ENCODE data around the gene FCGR3B.
A peak's percentile ranks its signal among the peaks of the same experiment; 100 is the strongest.
"Not testable (repeated sequence)": the region's sequence is repeated elsewhere in the genome, so short reads cannot be mapped to it uniquely, and the experiment has no call there.

The FCGR3B gene

DNA sequence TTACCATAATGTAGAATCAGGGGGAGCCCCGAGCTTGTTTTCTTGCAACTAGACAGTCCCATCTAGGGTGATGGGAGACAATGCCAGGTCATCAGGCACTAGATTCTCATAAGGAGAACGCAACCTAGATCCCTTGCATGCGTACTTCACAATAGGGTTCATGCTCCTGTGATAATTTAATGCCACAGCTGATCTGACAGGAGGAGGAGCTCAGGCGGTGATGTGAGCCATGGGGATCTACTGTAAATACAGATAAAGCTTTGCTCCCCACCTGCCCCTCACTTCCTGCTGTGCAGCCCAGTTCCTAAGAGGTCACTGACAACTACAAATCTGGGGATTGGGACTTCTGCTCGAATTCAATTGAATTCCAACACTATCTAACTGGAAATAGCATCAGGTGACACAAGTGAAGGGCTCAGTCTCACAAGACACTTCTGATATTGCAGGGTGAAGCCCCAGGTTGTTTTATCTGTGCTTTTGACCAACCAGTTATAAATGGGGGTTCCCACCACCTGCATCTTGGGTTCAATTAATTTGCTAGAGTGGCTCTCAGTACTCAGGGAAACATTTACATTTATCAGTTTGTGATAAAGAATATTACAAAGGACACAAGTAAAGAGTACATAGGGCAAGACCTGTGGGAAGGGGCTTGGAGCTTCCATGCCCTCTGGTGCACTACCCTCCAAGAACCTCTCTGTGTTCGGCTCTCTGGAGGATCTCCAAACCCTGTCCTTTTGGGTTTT is 7.4 kb upstream of the FCGR3B start:
- not testable (repeated sequence) for DNase-seq (ENCODE audit: low read depth in 2 of 2)

DNA sequence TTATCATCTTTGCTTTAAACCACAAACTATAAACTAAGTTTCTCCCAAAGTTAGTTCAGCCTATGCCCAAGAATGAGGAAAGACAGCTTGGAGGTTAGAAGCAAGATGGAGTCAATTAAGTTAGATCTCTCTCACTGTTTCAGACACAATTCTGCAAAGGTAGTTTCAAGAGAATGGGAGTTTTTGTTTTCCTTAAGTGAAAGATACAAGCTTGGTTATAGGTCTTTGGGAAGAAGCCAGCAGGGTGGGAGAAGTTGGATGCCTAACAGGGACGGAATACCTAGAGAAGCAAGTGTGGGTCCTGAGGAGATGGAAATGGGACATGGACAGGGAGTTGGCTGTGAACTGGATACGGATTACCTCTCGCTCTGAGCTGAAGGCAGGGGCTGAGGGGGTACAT is 6.0 kb upstream of the FCGR3B start:
- not testable (repeated sequence) for DNase-seq (ENCODE audit: low read depth in 2 of 2)

DNA sequence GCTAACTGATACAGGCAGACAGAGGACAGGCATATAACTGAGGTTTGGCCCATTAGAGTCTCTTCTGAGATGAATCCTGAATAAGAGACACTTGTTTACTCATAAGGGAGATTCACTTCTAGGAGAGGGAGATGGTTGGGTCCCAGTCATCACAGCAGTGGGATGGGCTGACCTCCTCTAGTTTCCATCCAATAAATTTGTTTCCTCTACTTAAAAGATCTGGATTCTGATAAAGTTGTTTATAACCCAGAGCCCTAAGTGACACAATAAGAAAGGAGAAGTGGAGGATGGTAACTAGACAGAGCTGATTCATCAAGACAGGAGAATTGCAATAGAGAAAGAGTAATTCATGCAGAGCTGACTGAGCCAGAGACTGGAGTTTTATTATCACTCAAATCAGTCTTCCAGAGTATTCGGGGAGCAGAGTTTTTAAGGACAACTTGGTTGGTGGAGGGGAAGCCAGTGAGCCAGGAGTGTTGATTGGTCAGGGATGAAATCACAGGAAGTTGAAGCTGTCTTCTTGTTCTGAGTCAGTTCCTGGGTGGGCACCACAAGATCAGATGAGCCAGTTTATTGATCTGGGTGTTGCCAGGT is 5.3 kb upstream of the FCGR3B start:
- DNase-seq (ENCODE audit: low read depth in 2 of 2) = not testable (repeated sequence)

DNA sequence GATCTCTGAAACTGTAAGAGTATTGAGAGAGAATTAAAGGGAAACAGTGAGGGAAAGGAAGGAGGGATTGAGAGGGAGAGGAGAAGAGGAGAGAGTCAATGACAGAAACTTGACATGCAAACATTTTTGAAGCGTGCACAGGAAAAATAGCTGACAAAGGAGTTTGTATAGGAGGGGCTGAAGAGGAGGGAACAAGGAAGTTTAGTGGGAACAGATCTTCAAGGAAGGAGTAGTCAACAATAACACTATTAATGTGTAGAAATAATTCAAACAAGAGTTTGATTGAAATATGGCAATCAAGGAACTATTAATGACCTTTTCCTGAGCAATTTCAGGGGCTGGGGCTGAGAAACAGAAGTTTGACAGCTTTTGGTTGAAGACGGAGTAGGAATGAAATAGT is 4.0 kb upstream of the FCGR3B start:
- DNase-seq (ENCODE audit: low read depth in 2 of 2) = not testable (repeated sequence)

DNA sequence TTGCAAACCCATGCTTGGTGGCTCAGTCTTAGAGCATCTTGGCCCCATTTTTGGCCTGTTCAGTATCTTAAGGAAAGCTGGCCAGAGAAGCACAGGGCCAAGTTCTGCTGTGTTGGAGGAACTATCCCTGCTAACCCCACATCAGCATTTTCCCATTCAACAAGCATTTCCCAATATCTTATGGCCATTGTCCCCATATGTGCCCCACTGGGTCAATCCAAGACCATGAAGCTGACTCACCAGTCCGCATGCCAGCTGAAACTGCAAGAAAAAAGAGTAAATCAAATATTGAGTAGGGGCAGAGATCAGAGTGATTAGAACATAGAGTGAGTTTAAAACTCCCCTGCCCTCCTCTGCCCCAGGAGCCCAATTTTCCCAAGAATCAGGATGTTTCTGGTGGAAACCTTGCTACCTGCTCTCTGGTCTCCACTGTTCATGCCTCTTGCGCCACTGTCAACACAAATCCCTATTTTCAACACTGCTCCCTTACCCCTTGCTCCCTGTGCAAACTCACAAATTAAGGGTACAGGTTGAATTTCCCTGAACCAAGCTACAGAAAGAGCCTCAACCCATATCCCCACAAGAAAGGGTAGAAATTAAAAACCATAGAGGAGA is 741 bp downstream of the FCGR3B start:
- not testable (repeated sequence) for DNase-seq (ENCODE audit: low read depth in 2 of 2)

DNA sequence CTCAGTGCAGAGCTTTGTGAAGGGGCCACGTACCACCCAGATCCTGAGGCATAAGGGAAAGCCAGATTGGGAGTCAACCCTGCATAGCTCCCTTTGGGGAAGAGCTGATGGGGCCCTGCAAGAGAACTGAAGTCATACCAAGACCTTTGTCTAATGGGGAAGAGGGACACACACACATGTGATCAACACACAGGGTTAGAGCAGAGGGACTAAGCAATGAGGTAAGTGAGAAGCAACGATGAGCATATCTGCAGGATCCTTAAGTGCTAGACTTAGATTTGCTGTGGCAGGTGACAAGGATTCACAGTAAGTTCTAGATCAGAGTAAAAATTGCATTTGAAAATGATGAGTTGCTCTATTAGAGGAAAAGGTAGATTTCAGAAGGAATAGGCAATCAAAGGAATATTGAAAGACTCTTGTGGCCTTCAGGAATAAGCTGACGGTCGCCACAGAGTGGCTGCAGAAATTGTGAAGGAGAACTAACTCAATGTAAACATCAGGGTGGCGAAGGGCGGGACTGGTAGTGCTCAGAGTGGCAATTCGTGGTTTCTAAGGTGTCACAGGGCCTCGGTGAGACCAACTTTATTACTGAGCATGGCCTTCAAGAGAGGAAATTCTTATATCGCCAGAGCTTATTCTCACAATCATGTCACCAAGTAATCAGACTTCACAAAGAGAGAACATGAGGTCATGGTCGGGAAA is 4.4 kb downstream of the FCGR3B start:
- DNase-seq (ENCODE audit: low read depth in 2 of 2) = not testable (repeated sequence)

DNA sequence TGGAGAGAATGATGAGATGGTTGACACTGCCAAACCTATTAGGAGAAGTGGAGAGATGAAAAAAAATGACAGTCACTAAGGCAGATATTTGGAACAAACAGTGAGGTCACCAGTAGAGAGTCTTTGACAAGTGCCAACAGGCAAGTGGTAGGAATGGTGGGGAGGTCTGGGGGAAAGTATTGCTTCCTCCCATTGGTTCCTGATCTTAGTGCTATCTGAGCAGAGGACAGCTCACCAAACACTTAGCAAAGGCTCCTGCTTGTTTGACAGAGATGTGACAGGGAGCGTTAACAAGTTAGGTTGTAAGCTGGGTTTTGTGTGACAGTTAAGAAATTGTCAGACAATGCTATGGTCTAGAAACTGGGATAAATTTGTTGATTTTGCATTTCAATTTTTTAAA is 6.4 kb downstream of the FCGR3B start:
- not testable (repeated sequence) for DNase-seq (ENCODE audit: low read depth in 2 of 2)

DNA sequence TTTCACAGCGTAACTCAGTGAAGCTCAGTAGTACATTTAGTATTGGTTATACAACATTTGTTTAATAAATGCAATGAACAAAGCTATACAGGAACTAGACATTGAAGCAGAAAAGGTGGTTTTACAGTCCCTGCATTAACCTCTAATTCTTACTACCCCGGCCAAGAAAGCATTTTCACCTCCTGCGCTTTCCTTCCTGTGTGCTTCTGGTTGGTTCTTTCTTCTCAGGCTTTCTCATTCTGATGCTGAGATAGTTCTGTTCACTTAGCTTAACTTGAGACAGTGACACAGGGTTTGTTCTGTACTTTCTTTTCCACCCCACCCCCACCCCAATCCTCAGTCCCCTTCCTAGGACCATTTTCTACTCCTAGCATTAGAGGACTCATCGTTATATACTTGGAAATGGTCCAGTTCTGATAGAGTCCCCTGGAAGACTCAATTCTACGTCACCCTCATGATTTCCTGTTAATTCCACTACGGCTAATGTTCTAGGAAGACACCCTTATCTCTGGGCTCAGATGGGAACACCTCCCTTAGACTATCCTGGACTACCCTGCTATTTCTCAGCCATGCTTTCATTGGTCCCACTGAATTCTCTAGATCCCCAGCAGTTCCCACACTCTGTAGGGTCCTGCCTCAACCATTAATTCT is 7.5 kb downstream of the FCGR3B start:
- DNase-seq (ENCODE audit: low read depth in 2 of 2) = not testable (repeated sequence)

DNA sequence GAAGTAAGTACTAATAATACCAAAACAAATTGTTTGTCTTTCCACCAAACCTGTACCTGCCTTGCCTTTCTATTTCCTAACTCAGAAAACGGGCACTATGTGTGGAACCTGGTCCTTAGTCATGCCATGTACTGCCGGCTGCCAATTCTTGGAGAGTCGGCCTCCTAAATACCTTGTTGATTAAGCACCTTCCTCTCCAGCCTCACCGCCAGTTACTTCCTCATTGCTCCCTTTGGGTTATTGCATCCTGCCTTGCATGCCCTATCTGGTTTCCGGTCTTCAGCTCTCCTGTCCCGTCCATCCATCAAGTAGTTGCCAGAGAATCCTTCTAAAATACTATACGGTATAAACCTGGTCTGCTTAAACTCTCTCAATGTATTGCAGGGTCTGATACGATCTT is 8.9 kb downstream of the FCGR3B start:
- not testable (repeated sequence) for DNase-seq (ENCODE audit: low read depth in 2 of 2)

DNA sequence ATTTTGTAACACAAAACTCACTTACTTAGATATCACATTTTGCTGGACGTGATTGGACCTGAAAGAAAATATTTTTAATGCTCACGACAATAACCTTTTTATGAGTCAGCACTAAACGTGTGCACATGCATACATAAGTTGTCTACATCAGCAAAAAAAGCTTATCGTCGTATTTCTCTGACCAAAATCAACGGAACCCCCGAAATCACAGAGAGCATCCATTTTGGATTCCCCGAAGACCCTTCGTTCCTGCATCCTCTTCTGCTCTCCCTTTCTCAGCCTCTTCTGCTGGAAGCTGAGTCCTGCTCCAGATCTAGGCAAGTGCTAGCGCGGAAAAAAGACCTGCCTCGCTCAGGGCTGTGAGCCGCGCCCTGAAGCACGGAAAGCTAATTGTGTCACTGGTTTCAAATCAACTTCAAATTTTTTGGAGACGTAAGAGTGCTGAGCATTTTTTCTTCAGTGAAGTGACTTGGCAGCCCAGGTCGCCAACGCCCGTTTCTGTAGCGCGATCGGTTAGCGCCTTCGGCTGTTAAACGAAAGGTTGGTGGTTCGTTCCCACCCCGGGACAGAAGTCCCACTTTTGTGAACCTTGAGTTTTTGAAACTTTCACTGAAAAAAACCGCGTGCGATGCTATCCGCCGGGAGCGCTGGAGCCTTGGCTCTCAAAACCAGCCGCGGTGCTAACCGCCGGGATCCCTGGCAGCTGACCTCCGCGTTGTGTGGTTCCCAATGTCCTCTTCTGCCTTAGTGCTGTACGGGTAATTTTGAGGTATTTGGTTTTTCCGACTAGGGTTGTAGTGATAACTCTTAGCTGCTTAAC is 9.6 kb downstream of the FCGR3B start:
- DNase-seq (ENCODE audit: low read depth in 2 of 2) = peak; percentile 75 to 81

DNA sequence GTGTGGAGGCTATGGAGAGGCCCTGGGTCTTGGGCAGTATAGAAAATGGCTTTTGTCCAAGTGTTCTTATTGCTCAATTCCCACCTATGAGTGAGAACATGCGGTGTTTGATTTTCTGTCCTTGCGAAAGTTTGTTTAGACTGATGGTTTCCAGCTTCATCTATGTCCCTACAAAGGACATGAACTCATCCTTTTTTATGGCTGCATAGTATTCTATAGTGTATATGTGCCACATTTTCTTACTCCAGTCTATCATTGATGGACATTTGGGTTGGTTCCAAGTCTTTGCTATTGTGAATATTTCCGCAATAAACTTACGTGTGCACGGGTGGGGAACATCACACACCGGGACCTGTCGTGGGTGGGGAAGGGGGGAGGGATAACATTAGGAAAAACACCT is 10.6 kb downstream of the FCGR3B start:
- DNase-seq (ENCODE audit: low read depth in 2 of 2) = not testable (repeated sequence)

DNA sequence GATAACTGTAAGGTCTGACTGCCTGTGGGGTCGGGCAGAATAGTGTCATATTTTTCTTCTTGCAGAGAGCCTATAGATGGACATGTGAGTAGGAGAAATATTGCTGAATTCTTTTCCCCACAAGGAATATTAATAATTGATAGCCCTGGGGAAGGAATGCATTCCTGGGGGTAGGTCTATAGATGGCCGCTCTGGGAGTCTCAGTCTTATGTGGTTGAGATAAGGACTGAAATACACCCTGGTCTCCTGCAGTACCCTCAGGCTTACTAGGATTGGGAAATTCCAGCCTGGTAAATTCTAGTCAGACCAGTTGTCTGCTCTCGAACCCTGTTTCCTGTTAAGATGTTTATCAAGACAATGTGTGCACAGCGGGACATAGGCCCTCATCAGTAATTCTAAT is 12.5 kb downstream of the FCGR3B start:
- DNase-seq (ENCODE audit: low read depth in 2 of 2) = not testable (repeated sequence)

DNA sequence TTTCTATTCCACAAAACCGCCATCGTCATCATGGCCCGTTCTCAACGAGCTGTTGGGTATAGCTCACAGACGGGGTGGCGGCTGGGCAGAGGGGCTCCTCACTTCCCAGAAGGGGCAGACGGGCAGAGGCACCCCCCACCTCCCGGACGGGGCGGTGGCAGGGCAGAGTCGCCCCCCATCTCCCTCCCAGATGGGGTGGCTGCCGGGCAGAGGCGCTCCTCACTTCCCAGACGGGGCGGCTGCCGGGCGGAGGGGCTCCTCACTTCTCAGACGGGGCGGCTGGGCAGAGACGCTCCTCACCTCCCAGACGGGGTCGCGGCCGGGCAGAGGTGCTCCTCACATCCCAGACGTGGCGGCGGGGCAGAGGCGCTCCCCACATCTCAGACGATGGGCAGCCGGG is 14.6 kb downstream of the FCGR3B start:
- DNase-seq (ENCODE audit: low read depth in 2 of 2) = not testable (repeated sequence)

DNA sequence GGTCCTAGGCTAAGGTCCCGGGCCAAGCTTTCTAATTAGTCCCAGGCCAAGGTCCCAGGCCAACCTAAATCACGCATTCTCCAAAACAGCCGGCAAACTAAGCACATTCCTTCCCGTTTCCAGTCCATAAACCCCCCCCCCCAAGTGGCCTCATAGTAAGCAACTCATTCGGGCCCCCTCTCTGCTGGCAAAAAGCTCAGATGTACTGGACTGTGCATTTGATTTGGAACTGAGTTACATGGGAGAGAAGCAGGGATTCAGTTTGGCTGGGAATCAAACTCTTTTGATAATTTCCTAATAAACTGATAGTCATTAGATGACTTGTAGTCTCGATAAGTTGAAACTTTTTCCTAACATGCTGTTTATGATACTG is 17.8 kb downstream of the FCGR3B start:
- DNase-seq (ENCODE audit: low read depth in 2 of 2) = not testable (repeated sequence)

DNA sequence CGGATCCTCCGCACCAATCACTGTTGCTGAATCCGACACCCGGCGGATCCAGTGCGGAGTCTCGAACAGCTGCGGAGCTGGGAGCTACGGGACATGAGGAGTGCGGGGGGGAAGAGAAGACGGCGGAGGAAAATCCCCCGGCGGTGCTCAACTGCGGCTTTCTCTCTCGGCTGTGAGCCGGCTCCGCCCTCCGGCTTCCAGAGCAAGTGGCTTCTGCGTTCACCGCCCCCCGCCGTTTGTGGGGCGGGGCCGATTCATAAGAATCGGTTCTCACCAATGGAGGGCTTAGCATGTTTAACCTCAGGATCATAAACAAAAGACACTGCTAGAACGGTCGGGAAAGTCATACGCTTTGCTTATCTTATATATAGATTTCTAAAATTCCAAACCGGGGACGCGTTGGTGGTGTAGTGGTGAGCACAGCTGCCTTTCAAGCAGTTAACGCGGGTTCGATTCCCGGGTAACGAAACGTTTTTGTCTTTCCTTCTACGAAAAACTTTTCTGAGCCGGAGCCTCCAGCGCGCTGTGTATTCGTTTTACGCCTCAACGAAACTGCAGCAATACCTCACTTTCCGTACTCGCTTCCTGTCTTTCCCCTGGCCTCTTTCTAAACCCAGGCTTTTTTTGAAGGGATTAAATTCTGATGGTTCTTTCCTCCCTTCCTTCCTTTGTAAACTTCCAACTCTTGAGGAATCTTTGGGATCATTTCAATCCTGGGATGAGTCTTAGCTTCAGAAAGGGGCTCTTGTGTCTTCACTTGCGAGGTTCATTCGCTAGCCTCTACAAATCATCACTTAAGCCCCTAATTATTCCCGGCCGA is 18.4 kb downstream of the FCGR3B start:
- peak; percentile 62 to 86 for DNase-seq (ENCODE audit: low read depth in 2 of 2)

DNA sequence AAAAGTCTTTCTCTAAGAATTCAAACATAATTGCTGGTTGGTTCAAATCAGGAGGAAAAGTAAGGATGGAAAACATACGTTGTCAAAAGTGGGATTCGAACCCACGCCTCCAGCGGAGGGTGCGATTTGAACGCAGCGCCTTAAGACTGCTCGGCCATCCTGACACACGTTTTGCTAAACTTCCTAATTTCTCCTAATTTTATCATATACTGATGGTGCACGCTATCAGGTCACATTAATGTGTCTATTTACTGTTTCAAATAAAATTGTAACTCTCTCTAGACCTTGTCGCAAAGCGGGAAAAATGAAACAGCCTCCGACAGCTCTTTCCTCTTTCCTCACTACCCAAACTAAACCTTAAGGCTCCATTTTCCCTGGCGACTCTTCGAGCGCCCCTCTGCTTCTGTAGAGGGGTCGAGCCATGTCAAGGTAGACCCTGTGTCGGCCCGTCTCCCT is 19.1 kb downstream of the FCGR3B start:
- DNase-seq (ENCODE audit: low read depth in 2 of 2) = peak in 1 of 2 donors; percentile 25

DNA sequence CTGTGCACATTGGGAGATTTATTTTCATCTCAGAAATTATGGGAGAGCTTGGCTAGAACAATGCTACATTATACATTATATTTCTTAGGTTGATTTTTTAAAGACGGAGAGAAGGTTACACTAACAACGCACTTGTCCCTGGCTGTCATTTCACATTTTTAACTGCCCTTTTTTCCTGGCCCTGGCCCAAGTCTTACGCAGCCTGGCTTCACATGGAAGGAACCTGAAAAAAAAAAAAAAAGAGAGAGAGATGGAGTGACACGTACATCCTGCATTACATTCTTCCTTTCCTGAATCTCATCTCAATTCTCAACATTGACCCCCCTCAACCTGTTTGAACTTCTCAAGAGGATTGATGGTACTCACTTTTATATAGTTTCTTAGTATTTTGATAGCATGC is 20.8 kb downstream of the FCGR3B start:
- not testable (repeated sequence) for DNase-seq (ENCODE audit: low read depth in 2 of 2)

DNA sequence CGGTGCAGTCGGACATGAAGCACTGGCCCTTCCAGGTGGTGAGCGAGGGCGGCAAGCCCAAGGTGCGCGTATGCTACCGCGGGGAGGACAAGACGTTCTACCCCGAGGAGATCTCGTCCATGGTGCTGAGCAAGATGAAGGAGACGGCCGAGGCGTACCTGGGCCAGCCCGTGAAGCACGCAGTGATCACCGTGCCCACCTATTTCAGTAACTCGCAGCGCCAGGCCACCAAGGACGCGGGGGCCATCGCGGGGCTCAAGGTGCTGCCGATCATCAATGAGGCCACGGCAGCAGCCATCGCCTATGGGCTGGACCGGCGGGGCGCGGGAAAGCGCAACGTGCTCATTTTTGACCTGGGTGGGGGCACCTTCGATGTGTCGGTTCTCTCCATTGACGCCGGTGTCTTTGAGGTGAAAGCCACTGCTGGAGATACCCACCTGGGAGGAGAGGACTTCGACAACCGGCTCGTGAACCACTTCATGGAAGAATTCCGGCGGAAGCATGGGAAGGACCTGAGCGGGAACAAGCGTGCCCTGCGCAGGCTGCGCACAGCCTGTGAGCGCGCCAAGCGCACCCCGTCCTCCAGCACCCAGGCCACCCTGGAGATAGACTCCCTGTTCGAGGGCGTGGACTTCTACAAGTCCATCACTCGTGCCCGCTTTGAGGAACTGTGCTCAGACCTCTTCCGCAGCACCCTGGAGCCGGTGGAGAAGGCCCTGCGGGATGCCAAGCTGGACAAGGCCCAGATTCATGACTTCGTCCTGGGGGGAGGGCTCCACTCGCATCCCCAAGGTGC is 24.2 kb downstream of the FCGR3B start:
- not testable (repeated sequence) for DNase-seq (ENCODE audit: low read depth in 2 of 2)

All from stimulated activated CD4-positive, alpha-beta T cell treated with anti-CD3 and anti-CD28 coated beads, Interleukin-1b, Interleukin-23, amount 100 ng/mL, for 4 hours (primary cell).